Endothelial cell of umbilical vein (primary cell): Measurements from ENCODE around the gene IP6K1.

ENCODE experiments used
- CTCF ChIP-seq, 2 donors: IDR thresholded peaks; 1 replicate in 1 of 2; 2 replicates in 1 of 2; pipeline ENCODE4 v1.5.1; 2011; ENCODE audit warnings: low read length in 2 of 2, mild to moderate bottlenecking in 2 of 2, moderate library complexity in 2 of 2, control low read depth in 1 of 2, inconsistent platforms in 1 of 2, low read depth in 1 of 2; ENCODE audit not compliant: insufficient read depth in 1 of 2; ENCODE audit errors: extremely low read depth in 1 of 2
- EZH2 ChIP-seq: IDR thresholded peaks from 2 replicates; pipeline ENCODE4 v1.6.1; 2012; ENCODE audit warnings: borderline replicate concordance, low read depth, mild to moderate bottlenecking, moderate library complexity, low read length, inconsistent platforms; ENCODE audit not compliant: severe bottlenecking
- FOS ChIP-seq: IDR thresholded peaks from 2 replicates; pipeline ENCODE4 v1.6.1; 2011; ENCODE audit warnings: mild to moderate bottlenecking, low read length, moderate library complexity, borderline replicate concordance; ENCODE audit not compliant: insufficient read depth
- MAX ChIP-seq: IDR thresholded peaks from 2 replicates; pipeline ENCODE4 v1.6.1; 2011; ENCODE audit not compliant: insufficient read depth, insufficient read length
- MYC ChIP-seq: IDR thresholded peaks from one replicate; pipeline ENCODE4 v1.6.1; 2011; ENCODE audit warnings: mild to moderate bottlenecking, low read depth, low read length
- POLR2A ChIP-seq: IDR thresholded peaks from 2 replicates; pipeline ENCODE4 v1.6.1; 2012; ENCODE audit warnings: low read depth, mild to moderate bottlenecking, control low read depth, low read length
- POLR2AphosphoS5 ChIP-seq: IDR thresholded peaks from 2 replicates; pipeline ENCODE4 v1.6.1; 2012; ENCODE audit warnings: low read depth, mild to moderate bottlenecking, control low read depth, low read length, moderate library complexity; ENCODE audit not compliant: insufficient read depth

- TF ChIP-seq CTCF (IDR thresholded peaks at IDR 0.05; ENCODE audit: extremely low read depth in 1 of 2, insufficient read depth in 1 of 2, low read depth in 1 of 2, low read length in 2 of 2): no peak
- no peak for TF ChIP-seq EZH2
- no peak for TF ChIP-seq MAX
- TF ChIP-seq POLR2A: no peak
- no peak for TF ChIP-seq POLR2AphosphoS5
- TF ChIP-seq MYC: no peak
- TF ChIP-seq FOS: no peak
Measured at GRCh38 chr3:49718858-49719213, 67.5 kb downstream of the IP6K1 start.
